G401 (cell line): Measurements from ENCODE around the gene AGTRAP. TPM values are rescaled to one million over a fixed set of nuclear protein-coding genes. Genes with fewer than 3 reads are reported as not detected.

ENCODE experiments used
- DNase-seq: peaks from one replicate; pipeline ENCODE4 v3.0.0-alpha.2; 2015; ENCODE audit warnings: low spot score
- in situ Hi-C: cut with HindIII; loops from 2 replicates; pipeline ENCODE4 v1.10.0; 2016; ENCODE audit warnings: low sequenced_read_pairs, mixed read lengths
- total RNA-seq: library from RNA; depleted of rRNA; stranded (reverse); fragments of >200 nt; shearing (Covaris generic); gene quantifications from 2 replicates; pipeline ENCODE4 v1.2.3, GENCODE V29; 2014; rRNA removed

Gene AGTRAP, protein sequence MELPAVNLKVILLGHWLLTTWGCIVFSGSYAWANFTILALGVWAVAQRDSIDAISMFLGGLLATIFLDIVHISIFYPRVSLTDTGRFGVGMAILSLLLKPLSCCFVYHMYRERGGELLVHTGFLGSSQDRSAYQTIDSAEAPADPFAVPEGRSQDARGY
- 97.2 and 147 TPM in 2 replicates for total RNA-seq

DNA sequence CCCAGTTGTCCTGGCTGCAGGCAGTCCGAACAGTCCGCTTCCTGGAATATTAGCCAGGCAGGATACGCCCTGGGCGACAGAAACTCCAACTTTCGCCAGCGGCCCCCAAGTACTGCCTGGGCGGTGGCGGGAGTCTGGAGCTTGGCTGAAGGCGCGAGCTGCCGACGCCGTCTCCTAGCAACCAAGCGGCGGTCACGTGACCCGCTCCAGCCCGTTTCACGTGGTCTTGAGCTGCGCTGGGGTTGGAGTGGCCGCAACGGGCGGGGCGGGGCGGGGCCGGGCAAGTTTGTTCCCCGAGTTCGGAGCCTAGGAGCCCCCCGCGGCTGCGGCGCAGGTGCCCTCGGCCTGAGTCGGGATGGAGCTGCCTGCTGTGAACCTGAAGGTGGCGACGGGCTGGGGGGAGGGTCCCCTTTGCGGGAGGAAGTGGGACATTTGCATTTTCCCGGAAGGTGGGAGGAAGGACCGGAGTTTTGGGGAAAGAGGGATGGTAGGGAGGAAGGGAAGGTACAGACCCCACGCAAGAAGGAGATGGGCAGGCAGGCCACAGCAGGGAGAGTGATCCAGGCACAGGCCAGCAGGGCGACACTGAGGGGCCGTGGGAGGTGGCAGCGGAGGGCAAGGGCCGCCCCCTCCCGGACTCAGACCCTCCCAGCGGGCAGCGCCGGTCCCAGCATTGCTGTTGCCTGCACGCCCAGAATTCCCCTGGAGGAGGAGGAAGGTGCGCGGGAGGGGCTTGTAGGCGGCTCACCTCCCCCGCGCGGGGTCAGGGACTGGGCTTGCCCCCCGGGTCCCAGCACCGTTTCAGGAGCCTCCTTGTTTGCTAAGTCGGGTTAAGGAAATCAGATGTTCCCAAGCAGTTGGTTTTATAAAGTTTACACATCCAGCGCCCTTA lies at the start of gene AGTRAP:
TSS of gene AGTRAP (plus strand) at position 283 of the 892 bp plus-strand sequence. CDS start at position 356, 73 bp downstream.
- peak; percentile 90 for DNase-seq
- in situ Hi-C loops: no loop called here

DNA sequence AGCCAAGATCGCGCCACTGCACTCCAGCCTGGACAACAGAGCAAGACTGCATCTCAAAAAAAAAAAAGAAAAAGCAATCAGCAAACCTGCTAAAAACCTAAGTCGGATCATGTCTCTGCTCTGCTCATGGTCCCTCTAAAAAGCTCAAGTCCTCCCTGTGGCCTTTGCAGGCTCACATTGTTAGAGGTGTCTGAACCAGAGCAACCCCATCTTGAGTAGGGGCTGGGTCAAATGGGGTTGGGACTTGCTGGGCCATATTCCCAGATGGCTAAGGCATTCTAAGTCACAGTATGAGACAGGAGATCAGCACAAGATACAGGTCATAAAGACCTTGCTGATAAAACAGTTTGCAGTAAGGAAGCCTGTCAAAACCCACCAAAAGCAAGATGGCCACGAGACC lies 47.4 kb upstream of the AGTRAP start:
- in situ Hi-C loops: no loop called here
- no peak for DNase-seq

DNA sequence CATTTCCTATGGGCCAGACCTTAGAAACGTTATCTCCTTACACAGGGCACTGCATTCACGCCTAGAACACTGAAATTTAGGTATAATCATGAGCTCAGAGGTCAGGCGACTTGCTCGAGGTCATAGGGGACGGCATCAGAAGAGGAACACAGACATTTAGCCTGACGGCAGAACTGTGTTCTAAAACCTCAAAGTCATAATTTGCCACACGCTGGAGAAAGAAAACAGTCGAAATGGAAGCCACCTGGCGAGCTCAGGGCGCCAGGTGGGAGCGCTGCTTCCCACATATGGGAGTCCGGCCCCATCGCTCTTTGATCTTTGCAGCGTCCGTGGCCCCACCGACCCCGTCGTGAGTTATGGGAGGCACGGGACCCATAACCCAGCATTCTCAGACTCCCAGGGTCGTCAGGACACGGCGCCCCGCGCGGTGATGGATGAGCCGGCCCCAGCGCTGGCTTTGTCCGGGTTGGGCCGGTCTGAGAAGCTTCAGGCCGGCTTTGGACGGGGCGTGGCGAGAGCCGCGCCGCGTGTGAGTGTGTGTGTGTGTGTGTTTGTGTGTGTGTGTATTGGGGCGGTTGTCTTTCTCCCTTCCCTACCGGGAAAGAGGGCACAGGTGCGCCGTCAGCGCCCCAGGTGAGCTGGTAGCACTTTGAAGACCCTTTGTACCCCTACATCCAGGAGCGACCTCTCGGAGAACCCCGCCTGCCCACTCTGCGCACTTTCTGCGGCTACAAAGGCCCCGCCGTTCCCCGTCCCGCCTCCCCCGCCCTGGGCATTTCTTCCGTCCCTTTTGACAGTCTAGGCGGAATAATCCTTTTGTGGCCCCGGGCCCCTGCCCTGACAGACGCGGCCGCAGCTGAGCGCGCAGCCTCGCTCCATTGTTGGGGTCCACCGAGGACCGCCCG lies 45.3 kb upstream of the AGTRAP start:
- in situ Hi-C loops: no loop called here
- DNase-seq: no peak

DNA sequence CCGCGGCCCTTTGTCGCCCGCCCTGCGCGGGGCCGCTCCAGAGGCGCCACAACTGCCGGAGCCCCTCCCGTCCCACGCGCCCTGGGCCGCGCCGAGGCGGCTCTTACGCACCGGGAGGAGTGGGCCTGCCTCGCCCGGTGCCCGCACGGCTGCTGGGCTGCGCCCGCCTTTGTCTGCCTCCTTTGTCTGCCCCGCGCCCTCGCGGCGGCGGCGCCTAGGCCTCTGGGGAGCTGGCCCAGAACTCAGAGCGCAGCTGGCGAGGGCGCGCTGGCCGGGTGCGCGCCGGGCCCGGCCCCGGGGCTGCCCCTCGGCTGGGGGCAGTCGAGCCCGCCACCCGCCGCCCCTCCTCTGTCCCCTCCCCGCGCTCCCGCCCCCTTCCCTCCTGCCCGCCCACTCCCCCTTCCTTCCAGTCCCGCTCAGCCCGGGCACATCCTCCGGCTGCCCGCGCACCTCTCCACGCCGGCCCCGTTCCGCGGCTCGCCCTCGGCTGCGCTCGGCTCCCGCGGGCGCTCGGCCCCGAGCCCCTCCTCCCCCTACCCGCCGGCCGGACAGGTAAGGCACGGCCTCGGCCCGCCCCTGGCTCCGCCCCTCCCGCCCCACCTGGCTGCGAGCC lies 44.5 kb upstream of the AGTRAP start, which contains the start of gene DRAXIN:
TSS of gene DRAXIN (plus strand) at position 409 of the 613 bp plus-strand sequence. CDS start 14,549 bp downstream, outside the sequence.
- in situ Hi-C loops: no loop called here
- DNase-seq: no peak

DNA sequence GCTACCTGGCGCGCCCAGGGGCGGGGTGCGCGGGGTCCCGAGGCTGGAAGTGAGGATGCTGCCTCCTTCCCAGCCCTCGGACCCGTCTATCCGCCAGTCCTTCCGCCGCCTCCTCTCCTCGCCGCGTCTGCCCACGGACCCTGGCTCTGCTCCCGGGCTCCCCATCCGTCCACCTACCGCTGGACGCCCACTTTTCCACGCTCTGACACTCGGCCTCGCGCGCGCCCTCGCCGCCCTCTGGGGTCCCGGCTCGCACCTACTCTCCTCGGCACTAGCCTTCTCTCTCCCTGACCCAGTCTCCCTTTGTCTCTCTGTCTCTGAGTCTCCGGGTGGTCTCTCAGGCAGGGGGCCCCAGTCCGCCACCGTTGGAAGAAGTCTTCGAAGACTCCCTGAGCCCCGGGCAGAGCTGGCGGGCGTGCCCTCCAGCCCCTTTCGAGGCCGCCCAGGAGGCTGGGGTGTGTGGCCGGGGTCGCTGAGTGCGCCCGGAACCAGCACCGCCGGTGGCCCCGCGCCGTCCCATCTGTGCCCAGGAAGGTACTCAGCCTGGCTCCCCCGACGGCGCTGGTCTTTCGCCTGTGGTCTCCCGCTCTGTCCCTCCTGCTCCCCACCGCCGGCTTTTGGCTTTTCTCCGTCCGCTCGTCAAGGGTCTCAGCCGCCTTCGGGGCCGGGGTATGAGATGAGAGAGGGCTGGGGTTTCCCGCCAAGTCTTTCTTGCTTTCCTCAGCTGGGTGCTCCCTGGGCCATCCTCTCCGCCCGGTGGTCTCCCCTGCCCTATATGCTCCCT lies 43.8 kb upstream of the AGTRAP start:
- in situ Hi-C loops: no loop called here
- no peak for DNase-seq

DNA sequence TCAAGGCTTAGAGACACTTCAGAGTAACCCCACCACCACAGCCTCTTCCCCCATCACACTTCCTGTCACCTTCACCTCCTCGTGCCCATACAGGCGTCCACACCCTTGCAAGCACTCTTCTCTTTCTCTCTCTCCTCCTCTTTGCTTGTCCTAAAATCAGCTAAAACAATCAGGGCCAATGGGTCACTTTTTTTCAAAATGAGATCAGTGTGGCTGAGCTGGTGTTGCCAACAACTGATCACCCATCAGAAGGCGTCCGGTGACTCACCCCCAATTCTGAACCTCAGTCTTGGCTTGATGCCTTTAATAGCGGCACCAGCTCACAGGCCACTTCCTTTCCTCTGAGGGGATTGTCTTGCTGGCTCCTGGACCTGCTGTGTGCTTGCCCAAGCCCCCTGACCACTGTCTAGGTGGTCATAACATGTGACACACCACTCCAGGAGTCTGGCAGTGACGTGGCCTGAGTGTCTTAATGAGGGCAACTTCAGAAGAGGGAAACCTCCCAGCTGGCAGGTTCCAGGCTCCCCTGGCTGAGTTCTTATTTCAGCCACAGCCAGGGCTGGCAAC lies 42.8 kb upstream of the AGTRAP start:
- in situ Hi-C loops: no loop called here
- DNase-seq: peak; percentile 25

DNA sequence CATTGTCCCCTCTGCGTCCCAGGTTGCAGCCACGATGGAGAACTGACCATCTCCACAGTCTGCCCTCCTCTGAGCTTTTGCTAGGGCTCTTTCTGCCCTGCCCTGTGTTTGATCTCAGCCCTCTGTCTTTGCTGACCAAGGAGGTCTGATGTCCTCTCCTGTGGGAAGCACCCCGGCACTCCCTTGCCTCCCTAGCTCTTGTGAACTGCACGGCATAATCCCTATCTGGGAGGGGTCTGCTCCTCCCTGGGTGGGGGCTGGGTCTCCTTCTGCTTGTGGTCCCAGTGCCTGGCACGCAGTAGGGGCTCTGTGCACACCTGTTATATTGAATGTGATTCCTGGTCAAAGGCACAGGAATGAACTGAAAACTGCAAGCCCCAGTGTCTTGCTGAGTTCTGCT lies 42.0 kb upstream of the AGTRAP start:
- DNase-seq: no peak
- in situ Hi-C loops: no loop called here

DNA sequence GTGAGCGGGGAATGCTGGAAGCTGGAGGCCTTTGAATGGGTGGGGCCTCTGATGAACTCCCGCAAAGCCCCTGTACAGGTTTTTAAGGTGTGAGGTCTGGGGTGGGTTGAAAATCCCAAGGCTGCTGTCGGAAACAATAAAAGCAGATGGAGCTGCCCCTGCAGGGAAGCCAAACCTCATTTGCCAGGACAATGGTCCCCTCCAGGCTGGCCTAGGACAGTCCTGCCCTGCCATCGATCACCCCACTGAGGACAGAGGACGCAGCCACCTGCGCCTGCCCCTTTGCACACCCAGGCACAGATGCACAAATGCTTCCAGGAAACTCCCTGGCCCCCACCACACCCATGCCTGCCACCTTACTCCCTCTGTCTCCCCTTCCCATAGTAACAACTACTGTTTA lies 40.1 kb upstream of the AGTRAP start:
- no peak for DNase-seq
- in situ Hi-C loops: no loop called here

DNA sequence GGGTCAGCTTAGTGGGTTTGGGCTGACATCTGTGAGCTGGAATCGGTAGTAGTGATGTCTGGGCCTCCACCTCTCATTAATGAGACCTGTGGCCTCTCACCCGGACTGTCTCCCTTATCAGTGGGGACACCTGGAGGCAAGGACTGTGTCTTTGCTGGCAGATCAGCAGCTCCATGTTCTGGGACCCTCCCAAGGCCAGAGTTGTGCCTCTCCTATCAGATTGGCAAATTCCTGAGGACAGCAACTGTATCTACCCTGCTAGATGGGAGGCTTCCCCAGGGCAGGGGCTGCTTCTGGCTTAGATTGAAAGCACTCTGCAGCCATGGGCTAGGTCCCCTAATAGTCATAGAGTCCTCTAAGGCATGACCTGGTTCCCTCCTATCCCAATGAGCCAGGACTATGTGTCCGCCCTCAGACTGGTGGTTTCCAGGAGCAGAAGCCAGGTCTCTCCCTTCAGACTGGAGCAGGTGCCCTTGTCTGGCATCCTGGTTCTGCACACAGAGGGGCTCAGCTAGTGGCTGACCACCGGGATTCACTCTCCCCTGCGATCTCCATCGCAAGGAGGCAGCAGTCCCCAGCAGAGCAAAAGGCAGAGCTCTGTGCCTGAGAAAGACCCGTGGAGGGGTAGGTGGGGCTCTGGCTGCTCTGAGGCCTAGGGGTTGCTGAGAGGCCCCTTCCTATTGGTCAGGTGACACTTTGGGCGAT lies 38.6 kb upstream of the AGTRAP start:
- DNase-seq: no peak
- in situ Hi-C loops: no loop called here

DNA sequence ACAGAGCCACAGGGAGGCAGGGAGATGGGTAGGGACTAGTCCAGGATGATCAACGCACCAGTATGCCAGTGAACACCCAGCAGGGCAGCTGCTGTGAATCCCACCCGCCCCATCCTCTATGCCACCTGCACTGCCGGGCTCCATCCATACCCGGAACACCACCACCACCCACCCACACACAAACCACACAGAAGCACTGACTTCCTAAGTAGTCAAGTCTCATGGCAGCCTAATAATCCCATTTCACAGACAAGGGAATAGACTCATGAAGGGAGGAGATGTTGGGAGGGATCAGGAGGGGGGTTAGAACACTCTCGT lies 38.1 kb upstream of the AGTRAP start:
- in situ Hi-C loops: no loop called here
- DNase-seq: no peak

DNA sequence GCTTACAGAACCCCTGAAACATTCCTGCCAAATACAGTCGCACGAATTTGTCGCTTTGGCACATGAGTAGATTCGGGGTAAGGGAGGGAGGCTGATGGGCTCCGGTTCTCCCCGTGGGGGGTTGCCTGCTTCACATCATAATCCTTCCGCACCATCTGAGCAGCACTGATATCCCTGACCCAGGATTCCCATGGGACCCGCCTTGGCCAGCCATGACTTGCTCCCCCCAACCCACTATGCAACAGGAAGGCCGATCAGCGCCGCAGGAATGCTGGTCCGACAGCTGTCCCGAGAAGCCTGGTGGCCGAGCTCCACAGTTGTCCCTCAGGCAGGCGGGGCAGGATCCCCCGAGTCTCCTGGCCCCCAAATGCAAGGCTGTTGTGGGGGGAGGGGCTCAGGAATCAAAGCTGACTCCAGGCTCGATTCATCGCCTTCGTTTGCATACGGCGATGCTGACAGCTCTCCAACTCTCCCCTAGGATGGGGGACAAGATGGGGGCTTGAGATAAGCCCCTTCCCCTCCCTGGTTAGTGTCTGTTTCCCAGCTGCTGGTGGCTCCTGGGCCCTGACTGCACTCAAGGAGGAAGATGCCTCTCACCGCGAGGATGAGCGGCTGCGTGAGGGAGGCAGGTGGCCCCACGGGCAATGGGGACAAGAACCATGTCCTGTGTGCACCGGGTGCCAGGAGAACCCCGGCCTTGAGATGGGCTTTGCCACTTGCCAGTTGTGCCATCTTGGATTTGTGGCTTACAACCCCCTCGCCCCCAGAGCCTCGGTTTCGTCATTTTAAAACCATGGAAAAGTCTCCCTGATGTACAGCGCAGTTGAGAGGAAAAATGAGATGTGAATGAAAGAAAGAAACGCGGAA lies 35.1 kb upstream of the AGTRAP start:
- in situ Hi-C loops: no loop called here
- peak; percentile 50 for DNase-seq

DNA sequence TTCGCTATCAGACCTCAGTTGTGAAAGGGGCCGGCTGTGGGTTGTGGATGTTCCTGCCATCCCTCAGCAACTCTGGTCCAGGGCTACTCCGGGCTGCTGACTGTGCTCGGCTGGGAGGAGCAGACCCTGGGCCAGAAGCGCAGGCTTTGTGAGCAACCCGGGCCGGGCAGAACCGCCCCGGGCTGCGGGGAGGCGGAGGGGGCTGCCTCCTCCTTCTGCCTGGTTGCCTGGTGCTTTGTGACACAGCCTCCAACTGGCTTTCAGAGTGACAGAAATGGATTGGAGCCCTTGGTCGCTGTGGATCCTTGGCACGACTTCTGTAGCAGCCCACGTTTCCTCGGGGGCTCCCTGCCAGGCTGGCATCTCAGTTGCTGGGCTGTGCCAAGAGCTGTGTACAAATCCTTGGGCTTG lies 34.4 kb upstream of the AGTRAP start:
- in situ Hi-C loops: no loop called here
- DNase-seq: peak; percentile 95

DNA sequence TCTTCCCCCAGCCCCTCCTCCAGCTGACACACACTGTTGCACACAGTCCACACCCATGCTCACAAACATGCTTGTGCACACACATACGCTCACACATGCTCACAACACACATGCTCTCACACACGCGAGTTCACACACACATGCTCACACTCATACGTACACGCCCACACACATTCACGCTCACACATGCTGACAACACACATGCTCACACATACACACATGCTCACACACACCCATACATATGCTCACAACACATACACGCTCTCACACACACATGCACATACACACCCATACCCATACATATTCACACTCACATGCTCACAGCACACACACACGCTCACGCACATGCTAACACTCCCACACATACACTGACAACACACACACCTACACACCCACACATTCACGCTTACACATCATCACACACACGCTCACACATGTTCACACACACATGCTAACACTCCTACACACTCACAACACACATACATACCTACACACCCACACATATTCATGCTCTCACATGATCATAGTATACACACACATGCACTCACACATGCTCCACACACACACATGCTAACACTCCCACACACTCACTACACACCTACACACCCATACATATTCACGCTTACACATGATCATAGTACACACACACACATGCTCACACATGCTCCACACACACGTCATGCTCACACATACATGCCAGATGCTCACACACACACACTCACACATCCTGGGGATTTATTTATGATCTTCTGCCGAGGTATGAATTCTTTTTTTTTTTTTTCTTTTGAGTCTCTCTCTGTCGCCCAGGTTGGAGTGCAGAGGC lies 33.7 kb upstream of the AGTRAP start:
- no peak for DNase-seq

DNA sequence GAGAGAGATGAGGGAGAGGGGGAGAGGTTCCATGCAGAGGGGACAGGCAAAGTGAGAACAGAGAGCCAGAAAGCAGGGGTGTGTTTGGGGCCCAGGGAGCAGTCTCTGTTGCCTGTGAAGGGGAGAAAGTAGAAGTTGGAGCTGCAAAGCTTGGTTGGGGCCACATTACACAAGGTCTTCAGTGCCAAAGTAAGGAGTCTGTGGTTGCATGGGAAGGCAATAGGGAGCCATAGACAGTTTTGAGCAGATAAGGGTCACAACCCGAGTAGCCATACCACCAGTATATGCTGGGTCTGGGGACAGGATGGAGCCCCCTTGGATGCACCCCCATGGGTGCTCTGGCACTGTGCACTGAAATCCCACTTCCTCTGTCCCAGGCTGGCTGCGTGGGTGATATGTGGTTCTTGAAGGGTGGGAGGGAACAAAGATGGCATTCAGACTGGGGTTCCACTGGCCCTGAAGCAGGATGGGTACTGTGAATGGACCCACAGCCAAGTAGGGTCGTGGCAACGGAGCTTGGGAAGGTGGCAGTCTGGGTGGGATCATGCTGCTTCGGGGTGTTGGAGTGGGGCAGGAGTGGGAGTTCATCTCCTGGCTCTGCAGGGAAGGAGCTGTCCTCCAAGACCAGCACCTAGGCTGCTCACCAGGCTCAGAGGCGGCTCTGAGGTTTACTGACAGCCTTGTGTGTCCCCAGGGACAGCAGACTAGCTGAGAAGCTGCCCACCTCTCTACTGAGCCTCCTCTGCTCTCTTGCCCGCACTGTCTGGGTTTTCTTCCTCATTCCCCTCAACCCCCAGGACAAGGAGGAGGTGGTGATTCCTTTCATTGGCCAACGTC lies 32.4 kb upstream of the AGTRAP start:
- in situ Hi-C loops: no loop called here
- DNase-seq: no peak

More for the DNA sequence above, 33.7 kb upstream of the AGTRAP start:
- in situ Hi-C loops: no loop called here

DNA sequence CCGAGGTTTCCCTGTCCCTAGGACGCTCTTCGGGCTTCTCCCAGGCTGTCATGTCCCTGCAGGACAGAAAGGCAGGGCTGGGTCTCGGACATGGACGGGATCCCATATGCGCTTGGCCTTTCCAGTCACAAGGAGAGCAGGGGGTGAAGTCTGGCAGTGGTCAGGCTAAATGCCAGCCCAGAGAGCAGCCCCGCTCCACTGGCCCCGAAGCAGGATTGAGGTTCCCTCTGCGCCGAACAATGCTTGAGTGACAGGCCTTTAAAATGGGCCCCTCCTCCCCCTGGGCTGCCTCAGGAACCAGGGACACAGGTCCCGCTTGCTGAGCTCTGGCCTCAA lies 31.8 kb upstream of the AGTRAP start:
- in situ Hi-C loops: no loop called here
- peak; percentile 37 for DNase-seq
